HepG2 (cell line): ENCODE measurements around the gene GRK5. TPM values are rescaled to one million over a fixed set of nuclear protein-coding genes. Genes with fewer than 3 reads are reported as not detected.

Experiments used
- ATAC-seq: fragments of 200-7000 bp; cut with Tn5 transposase; 3 replicates; pipeline ENCODE4 v1.9.1; 2020; ENCODE audit warnings: mild to moderate bottlenecking, moderate library complexity
- BruUV-seq: library from RNA; stranded (reverse); fragments of 400-500 nt; replicated peaks from 2 replicates; lab custom pipeline; 2021; lab: Mats Ljungman, UMichigan
- CTCF ChIA-PET: fragments of 300-600 bp; formaldehyde crosslinking; extraction: SDS; loops from one replicate; lab custom pipeline; 2021; ENCODE audit warnings: low total read pairs, inconsistent platforms, low intra/inter-chr PET ratio; lab: Yijun Ruan, JAX
- POLR2A ChIA-PET: fragments of 350-600 bp; sonication (Branson Sonifier 250); formaldehyde crosslinking; loops from one replicate; lab custom pipeline; 2020; ENCODE audit warnings: antibody characterized with exemption, inconsistent platforms; lab: Yijun Ruan, JAX
- DNase-seq: peaks from one replicate; pipeline ENCODE4 v3.0.0-alpha.2; 2015; ENCODE audit warnings: low spot score
- FAIRE-seq: peaks from 3 replicates; lab custom pipeline; 2011; peaks lifted over from hg19 to GRCh38; lab: Jason Lieb, UNC
- H2AFZ ChIP-seq: one replicate; pipeline ENCODE4 v1.6.1; 2011; ENCODE audit warnings: low read length, inconsistent platforms
- H3K27ac ChIP-seq: fragments of 300-600 bp; 3 replicates; pipeline ENCODE4 v1.8.0; 2011; ENCODE audit warnings: mixed run types, mild to moderate bottlenecking, mixed read lengths, low read length, inconsistent platforms; ENCODE audit not compliant: insufficient read depth; ENCODE audit errors: extremely low read length
- H3K27me3 ChIP-seq, 2 experiments: fragments of 200-600 bp in 1 of 2; 2 replicates in 1 of 2; 3 replicates in 1 of 2; pipeline versions ENCODE4 v1.6.0 to v1.8.0; 2011; ENCODE audit warnings: low read length in 2 of 2, mild to moderate bottlenecking in 2 of 2, moderate library complexity in 2 of 2, inconsistent platforms in 1 of 2; ENCODE audit not compliant: insufficient read depth in 2 of 2, control insufficient read depth in 1 of 2
- H3K36me3 ChIP-seq, 2 experiments: fragments of 200-600 bp in 1 of 2; replicated peaks in 1 of 2; 2 replicates in 1 of 2; 3 replicates in 1 of 2; pipeline versions ENCODE4 v1.5.1 to v1.8.0; 2011; ENCODE audit warnings: low read length in 2 of 2, inconsistent platforms in 1 of 2; ENCODE audit not compliant: insufficient read depth in 2 of 2, control insufficient read depth in 1 of 2
- H3K4me1 ChIP-seq: 2 replicates; pipeline ENCODE4 v1.5.1; 2012; ENCODE audit warnings: low read length, inconsistent platforms; ENCODE audit not compliant: insufficient read depth
- H3K4me2 ChIP-seq: 2 replicates; pipeline ENCODE4 v1.6.0; 2011; ENCODE audit warnings: low read depth, low read length, inconsistent platforms
- H3K4me3 ChIP-seq, 3 experiments: fragments of 200-600 bp in 1 of 3; sonication (generic), shearing (Covaris generic) in 1 of 3; replicated peaks in 1 of 3; 2 replicates each; pipeline ENCODE4 v1.5.1; 2011 to 2016; ENCODE audit warnings: low read length in 3 of 3, inconsistent platforms in 2 of 3, low read depth in 2 of 3, mild to moderate bottlenecking in 2 of 3, control low read depth in 1 of 3, mixed read lengths in 1 of 3; ENCODE audit not compliant: insufficient read depth in 1 of 3
- H3K79me2 ChIP-seq: one replicate; pipeline ENCODE4 v1.6.1; 2011; ENCODE audit warnings: low read length, inconsistent platforms; ENCODE audit not compliant: insufficient read depth
- H3K9ac ChIP-seq: 2 replicates; pipeline ENCODE4 v1.6.0; 2011; ENCODE audit warnings: mild to moderate bottlenecking, low read depth, low read length, inconsistent platforms; ENCODE audit not compliant: insufficient read depth
- H3K9me3 ChIP-seq: 2 replicates; pipeline ENCODE4 v1.5.1; 2012; ENCODE audit warnings: mild to moderate bottlenecking, low read length
- H4K20me1 ChIP-seq: 2 replicates; pipeline ENCODE4 v1.6.0; 2011; ENCODE audit warnings: inconsistent platforms, mild to moderate bottlenecking, low read length, moderate library complexity; ENCODE audit not compliant: insufficient read depth
- CREB1 ChIP-seq, 2 experiments: fragments of 450-650 bp in 1 of 2; IDR thresholded peaks; 2 replicates each; pipeline ENCODE4 v1.6.1; 2016 to 2017; ENCODE audit warnings: control low read depth in 1 of 2, mild to moderate bottlenecking in 1 of 2, missing compliant biosample characterization in 1 of 2, missing genetic modification characterization in 1 of 2
- HNRNPUL1 ChIP-seq: fragments of 200-400 bp; formaldehyde crosslinking; IDR thresholded peaks from 2 replicates; pipeline ENCODE4 v1.6.1; 2017; ENCODE audit warnings: low read depth, mild to moderate bottlenecking, low read length, moderate library complexity
- JUNB ChIP-seq: sonication (generic); formaldehyde crosslinking; IDR thresholded peaks from 2 replicates; pipeline ENCODE4 v1.8.0; 2022; ENCODE audit warnings: missing genetic modification reagents, mild to moderate bottlenecking, borderline replicate concordance
- ZBTB40 ChIP-seq, 2 experiments: fragments of 450-650 bp in 1 of 2; sonication (generic) in 1 of 2; formaldehyde crosslinking in 1 of 2; IDR thresholded peaks; 2 replicates each; pipeline versions ENCODE4 v1.6.1 to v1.8.0; 2016 to 2022; ENCODE audit warnings: antibody characterized with exemption in 1 of 2, mild to moderate bottlenecking in 1 of 2, missing genetic modification reagents in 1 of 2
- ZNF570 ChIP-seq: sonication (generic); formaldehyde crosslinking; IDR thresholded peaks from 2 replicates; pipeline ENCODE4 v1.4.0; 2020; ENCODE audit warnings: mild to moderate bottlenecking, missing genetic modification reagents, borderline replicate concordance
- WGBS: methylation state at CpG from one replicate; pipeline ENCODE4 v1.1.6; 2017; ENCODE audit warnings: low lambda C conversion rate; 5-methylcytosine and 5-hydroxymethylcytosine counted together
- in situ Hi-C: cut with HindIII; loops from 2 replicates; pipeline ENCODE4 v1.10.0; 2017; ENCODE audit warnings: low pct_unique_long_range_greater_than_20kb; ENCODE audit not compliant: extremely low pct_ligation_motif_present
- intact Hi-C: fragments of 100-400 bp; cut with micrococcal nuclease; formaldehyde crosslinking; loops from one replicate; pipeline ENCODE4 v1.10.0; 2022; ENCODE audit not compliant: unreplicated experiment
- polyA plus RNA-seq, 8 experiments: library from polyadenylated mRNA; depleted of rRNA in 3 of 8; stranded (reverse) in 7 of 8; unstranded in 1 of 8; fragments of >200 nt; fragmentation: Illumina TruSeq in 4 of 8; extraction: Trizol in 4 of 8; gene quantifications; 2 replicates each; pipeline versions ENCODE4 v1.2.1 to v1.2.3, GENCODE V29; 2011 to 2016; ENCODE audit warnings: low read depth in 4 of 8, missing spikeins in 1 of 8, mixed read lengths in 1 of 8; ENCODE audit not compliant: insufficient read depth in 1 of 8
- total RNA-seq, 5 experiments: library from RNA; depleted of rRNA; stranded (reverse); fragments of >200 nt; fragmentation: Illumina TruSeq; extraction: Trizol; gene quantifications; 2 replicates each; pipeline ENCODE4 v1.2.3, GENCODE V29; 2016; ENCODE audit warnings: low read depth in 1 of 5
- TF ChIP-seq, protein P1 (sequence below): sonication (generic); formaldehyde crosslinking; IDR thresholded peaks from 2 replicates; pipeline ENCODE4 v1.5.0; 2020; ENCODE audit warnings: mild to moderate bottlenecking, low read depth, missing genetic modification reagents, borderline replicate concordance

Gene GRK5
- total and polyA plus RNA-seq, 2 of the 13 experiments (the other 11 are each of a cell fraction or from before 2014, with no cell fraction given) = 10.4 to 12.6 TPM

- Histone ChIP-seq H3K27me3 (no peaks in the 10 kb centered on the region), H2AFZ (no peak overlapping the region), H3K4me3 (no peak overlapping the region), H4K20me1 (no peaks in the 10 kb centered on the region), H3K36me3 (no peaks in the 10 kb centered on the region), H3K27ac (no peak overlapping the region), H3K4me2 (no peak overlapping the region), H3K4me1 (peaks cover 78% of the 10 kb centered on the region), H3K79me2 (peaks cover 9% of the 10 kb centered on the region), H3K9me3 (no peaks in the 10 kb centered on the region), H3K9ac (no peak overlapping the region)
- ATAC-seq (no peak), DNase-seq (no peak), FAIRE-seq (no peak)
- BruUV-seq = no TSS peak
- TF ChIP-seq ZNF570 (no peak), CREB1 (IDR thresholded peaks at IDR 0.05) (peak; percentile 82), CREB1 (CRISPR knock-in tag; IDR thresholded peaks at IDR 0.05) (no peak), JUNB (CRISPR knock-in tag) (peak; percentile 46; the same call in 1 of the 2 replicates)
- 37% methylated on average over 1 of the region's 1 CpG for WGBS
- in situ Hi-C loops (no loop called here), intact Hi-C loops (no loop called here)
- ChIA-PET CTCF (no interaction called here), POLR2A (no interaction called here)
These were observed 105.7 kb downstream of the GRK5 start for GRCh38 chr10:119313024-119313423.

GRCh38 chr10:119313644-119314043 lies 106.3 kb downstream of the GRK5 start:
- BruUV-seq = no TSS peak
- POLR2A ChIA-PET = interaction anchor here (0.8 to 5.2 kb wide), 2 partner anchors 42 to 61 kb away, joined by 3 to 46 read pairs; no protein-coding TSS in a partner anchor
- Histone ChIP-seq H3K4me2 (no peak overlapping the region), H4K20me1 (no peaks in the 10 kb centered on the region), H3K9ac (no peak overlapping the region), H3K9me3 (no peaks in the 10 kb centered on the region), H3K36me3 (no peaks in the 10 kb centered on the region), H3K79me2 (peaks cover 10% of the 10 kb centered on the region), H3K4me1 (peaks cover 82% of the 10 kb centered on the region), H3K4me3 (no peak overlapping the region), H3K27me3 (no peaks in the 10 kb centered on the region), H3K27ac (no peak overlapping the region), H2AFZ (no peak overlapping the region)
- CTCF ChIA-PET = no interaction called here
- in situ Hi-C loops (no loop called here), intact Hi-C loops (no loop called here)
- FAIRE-seq (no peak), DNase-seq (no peak), ATAC-seq (no peak)
- WGBS = 92% methylated on average over 6 of the region's 7 CpGs
- no peak for TF ChIP-seq HNRNPUL1
- TF ChIP-seq, protein P1, sequence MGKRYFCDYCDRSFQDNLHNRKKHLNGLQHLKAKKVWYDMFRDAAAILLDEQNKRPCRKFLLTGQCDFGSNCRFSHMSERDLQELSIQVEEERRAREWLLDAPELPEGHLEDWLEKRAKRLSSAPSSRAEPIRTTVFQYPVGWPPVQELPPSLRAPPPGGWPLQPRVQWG = no peak
- no peak for TF ChIP-seq ZBTB40 (IDR thresholded peaks at IDR 0.05)
- TF ChIP-seq ZBTB40 (CRISPR knock-in tag; IDR thresholded peaks at IDR 0.05) = no peak
